Neuron (in vitro differentiated cells): Measurements from ENCODE around the gene STK33.

ENCODE experiments used
- H2AFZ ChIP-seq: one replicate; pipeline ENCODE4 v1.6.1; 2013; ENCODE audit warnings: low read depth, mild to moderate bottlenecking, inconsistent platforms, low read length, moderate library complexity
- H3K27me3 ChIP-seq: one replicate; pipeline ENCODE4 v1.6.1; 2013; ENCODE audit warnings: low read length; ENCODE audit not compliant: insufficient read depth
- H3K36me3 ChIP-seq: one replicate; pipeline ENCODE4 v1.6.1; 2013; ENCODE audit warnings: low read length; ENCODE audit not compliant: insufficient read depth
- H3K4me1 ChIP-seq: one replicate; pipeline ENCODE4 v1.6.1; 2013; ENCODE audit warnings: low read length; ENCODE audit not compliant: insufficient read depth
- H3K4me3 ChIP-seq: 2 replicates; pipeline ENCODE4 v1.5.1; 2013; ENCODE audit warnings: mild to moderate bottlenecking, low read length, moderate library complexity
- H3K9me3 ChIP-seq: one replicate; pipeline ENCODE4 v1.6.1; 2013; ENCODE audit warnings: low read length

The STK33 gene

DNA sequence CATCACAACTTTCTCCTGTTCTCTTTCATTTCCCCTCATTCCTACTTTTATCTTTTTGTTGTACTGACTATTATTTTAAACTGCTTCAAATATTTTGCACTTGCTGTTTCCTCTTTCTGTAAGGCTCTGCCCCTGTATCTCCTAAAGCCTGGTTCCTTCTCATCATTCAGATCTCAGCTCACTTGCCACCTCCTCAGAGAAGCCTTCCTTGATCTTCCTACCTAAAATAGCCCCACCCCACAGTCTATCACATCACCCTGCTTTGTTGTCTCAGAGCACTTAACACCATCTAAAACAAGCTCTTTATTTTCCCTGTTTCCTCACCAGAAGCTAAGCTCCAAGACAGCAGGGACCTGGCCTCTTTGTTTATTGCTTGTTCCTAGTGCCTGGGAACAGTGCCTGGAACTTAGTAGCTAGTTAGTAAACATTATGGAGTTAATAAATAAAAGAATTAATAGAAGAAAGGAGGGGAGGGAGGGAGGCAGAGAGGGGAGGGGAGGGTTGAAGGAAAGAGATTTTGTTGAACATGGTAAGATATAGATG lies 2.5 kb upstream of the STK33 start:
- Histone ChIP-seq H3K36me3 (no peaks in the 10 kb centered on the region), H2AFZ (no peak overlapping the region), H3K9me3 (no peaks in the 10 kb centered on the region), H3K4me3 (no peak overlapping the region), H3K4me1 (peaks cover 12% of the 10 kb centered on the region), H3K27me3 (no peaks in the 10 kb centered on the region)

DNA sequence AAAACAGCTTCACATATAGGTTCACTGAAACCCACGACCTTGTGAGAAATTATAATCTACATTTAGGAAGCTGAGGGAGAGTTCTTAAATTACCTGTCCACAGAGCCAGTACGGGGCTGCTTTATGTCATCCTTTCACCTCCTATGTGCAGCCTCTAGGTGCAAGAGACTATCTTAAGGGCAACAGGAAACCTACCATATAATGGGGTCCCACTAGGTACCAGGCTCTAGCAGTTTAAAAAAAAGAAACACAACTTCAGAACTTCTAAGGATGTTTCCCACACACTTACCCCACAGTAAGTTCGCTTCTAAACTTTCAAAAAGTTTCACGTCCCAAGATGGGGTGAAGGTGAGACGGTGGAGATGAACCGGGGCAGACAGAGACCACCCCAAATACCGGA lies 573 bp downstream of the STK33 start:
- Histone ChIP-seq H3K4me3 (peak overlapping the region; percentile 78), H3K27me3 (no peaks in the 10 kb centered on the region), H3K9me3 (no peaks in the 10 kb centered on the region), H3K36me3 (no peaks in the 10 kb centered on the region), H2AFZ (peak overlapping the region; percentile 88), H3K4me1 (peaks cover 12% of the 10 kb centered on the region)

DNA sequence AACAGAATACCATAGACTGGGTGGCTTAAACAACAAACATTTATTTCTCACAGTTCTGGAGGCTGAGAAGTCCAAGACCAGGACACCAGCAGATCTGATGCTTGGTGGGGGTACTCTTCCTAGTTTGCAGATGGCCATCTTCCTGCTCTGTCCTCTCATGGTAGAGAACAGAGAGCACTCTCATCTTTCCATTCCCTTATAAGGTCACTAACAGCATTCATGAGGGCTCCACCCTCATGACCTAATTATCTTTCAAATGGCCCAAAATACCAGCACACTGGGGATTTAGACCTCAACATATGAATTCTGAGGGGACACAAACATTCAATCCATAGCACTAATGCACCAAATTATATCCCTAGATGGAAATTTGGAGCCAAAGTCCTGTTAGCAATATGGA lies 6.1 kb downstream of the STK33 start:
- Histone ChIP-seq H3K4me1 (peaks cover under 1% of the 10 kb centered on the region), H3K4me3 (no peak overlapping the region), H2AFZ (no peak overlapping the region), H3K27me3 (no peaks in the 10 kb centered on the region), H3K9me3 (no peaks in the 10 kb centered on the region), H3K36me3 (no peaks in the 10 kb centered on the region)

DNA sequence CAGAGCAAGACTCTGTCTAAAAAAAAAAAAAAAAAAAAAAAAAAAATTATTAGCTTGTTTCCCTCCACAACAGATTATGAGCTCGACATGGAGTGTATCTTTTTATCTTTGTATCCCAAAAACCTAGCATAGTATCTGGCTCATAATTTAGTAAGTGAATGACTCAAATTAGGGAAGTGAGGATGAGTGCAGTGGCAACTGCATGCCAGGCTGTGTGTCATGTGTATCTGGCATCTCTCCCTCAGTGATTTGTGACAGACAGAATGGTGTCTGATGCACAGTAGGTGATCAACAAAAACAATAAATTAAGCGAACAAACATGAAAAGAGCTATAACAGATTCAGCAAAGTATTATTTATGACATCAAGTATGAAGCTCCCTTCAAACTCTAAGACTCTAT lies 7.2 kb downstream of the STK33 start:
- Histone ChIP-seq H3K4me1 (no peaks in the 10 kb centered on the region), H3K27me3 (no peaks in the 10 kb centered on the region), H3K9me3 (no peaks in the 10 kb centered on the region), H3K36me3 (no peaks in the 10 kb centered on the region), H2AFZ (no peak overlapping the region), H3K4me3 (no peak overlapping the region)

DNA sequence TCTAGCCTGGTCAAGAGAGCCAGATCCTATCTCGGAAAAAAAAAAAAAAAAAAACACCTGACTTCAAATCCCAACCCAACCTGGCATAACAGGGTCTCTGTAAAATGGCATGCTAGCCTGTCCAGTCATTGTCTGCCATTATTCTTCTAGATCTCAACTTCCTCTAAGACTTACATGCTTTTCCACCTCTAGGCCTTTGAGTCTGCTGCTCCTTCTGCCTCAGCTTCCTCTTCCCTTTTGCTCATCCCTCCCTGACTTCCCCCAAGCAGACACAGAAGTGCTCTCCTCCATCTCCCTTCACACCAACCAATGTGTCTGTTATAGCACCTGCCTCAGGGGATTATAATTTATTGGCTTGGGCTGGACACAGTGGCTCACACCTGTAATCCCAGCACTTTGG lies 7.8 kb downstream of the STK33 start:
- H3K4me3 ChIP-seq, result no peak overlapping the region
- H3K27me3 ChIP-seq, result no peaks in the 10 kb centered on the region
- no peak overlapping the region for H2AFZ ChIP-seq
- no peaks in the 10 kb centered on the region for H3K36me3 ChIP-seq
- no peaks in the 10 kb centered on the region for H3K9me3 ChIP-seq
- H3K4me1 ChIP-seq, result no peaks in the 10 kb centered on the region

DNA sequence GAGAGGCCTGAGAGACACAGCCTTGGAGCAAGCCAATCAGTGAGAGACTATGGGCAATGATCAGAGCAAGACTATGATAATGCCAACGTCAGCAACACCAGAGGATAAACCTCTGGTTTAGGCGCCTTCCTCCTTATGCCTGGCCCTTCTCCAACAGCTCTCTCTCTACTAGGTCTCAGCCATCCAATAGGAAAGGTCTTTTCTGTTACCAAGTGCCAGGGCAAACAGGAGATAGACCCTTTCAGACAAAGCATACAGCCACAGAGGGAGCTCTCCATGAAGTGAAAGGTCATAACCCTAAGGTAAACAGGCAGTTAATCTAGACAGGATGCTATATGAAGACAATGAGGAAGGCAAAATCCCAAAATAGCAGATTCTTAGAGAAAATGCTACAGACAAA lies 9.5 kb downstream of the STK33 start:
- no peak overlapping the region for H3K4me3 ChIP-seq
- H3K4me1 ChIP-seq, result no peaks in the 10 kb centered on the region
- no peaks in the 10 kb centered on the region for H3K9me3 ChIP-seq
- H2AFZ ChIP-seq, result no peak overlapping the region
- H3K27me3 ChIP-seq, result no peaks in the 10 kb centered on the region
- no peaks in the 10 kb centered on the region for H3K36me3 ChIP-seq

DNA sequence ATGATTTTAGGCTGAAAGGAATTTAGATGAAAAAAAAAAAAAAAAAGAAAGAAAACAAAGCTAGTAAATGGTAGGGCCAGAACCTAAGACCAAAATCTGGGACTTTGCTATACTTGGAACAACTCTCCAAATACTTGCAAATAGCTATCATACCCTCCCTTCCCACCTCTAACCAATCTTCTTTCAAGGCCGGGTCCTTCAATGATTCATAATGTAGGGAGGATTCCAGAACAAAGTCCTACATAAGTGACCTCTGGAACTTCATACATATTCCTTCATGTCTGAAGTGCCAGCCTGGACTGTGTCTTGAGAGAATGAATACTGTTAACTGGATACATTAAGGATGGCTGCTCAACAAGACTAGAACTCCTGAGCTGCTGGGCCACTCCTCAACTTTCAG lies 9.9 kb downstream of the STK33 start:
- H3K4me1 ChIP-seq, result no peaks in the 10 kb centered on the region
- no peaks in the 10 kb centered on the region for H3K36me3 ChIP-seq
- H3K4me3 ChIP-seq, result no peak overlapping the region
- no peak overlapping the region for H2AFZ ChIP-seq
- H3K27me3 ChIP-seq, result no peaks in the 10 kb centered on the region
- no peaks in the 10 kb centered on the region for H3K9me3 ChIP-seq

DNA sequence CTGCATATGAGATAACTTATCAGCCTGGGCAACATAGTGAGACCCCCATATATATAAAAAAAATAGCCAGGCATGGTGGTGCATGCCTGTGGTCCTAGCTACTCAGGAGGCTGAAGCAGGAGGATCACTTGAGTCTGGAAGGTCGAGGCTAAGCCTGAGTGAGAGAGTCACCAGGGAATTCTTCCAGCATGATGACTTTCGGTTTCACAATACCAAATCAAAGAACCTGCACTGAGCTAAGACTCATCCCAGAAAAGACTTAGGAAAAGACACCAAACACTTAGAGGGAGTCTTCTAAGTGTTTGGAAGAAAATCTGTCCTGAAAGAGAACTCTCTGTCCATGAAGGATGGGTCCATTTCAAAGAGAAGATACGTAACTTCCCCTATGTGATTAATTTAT lies 12.7 kb downstream of the STK33 start:
- H3K27me3 ChIP-seq, result no peaks in the 10 kb centered on the region
- no peak overlapping the region for H3K4me3 ChIP-seq
- no peaks in the 10 kb centered on the region for H3K36me3 ChIP-seq
- no peaks in the 10 kb centered on the region for H3K4me1 ChIP-seq
- no peaks in the 10 kb centered on the region for H3K9me3 ChIP-seq
- H2AFZ ChIP-seq, result no peak overlapping the region

DNA sequence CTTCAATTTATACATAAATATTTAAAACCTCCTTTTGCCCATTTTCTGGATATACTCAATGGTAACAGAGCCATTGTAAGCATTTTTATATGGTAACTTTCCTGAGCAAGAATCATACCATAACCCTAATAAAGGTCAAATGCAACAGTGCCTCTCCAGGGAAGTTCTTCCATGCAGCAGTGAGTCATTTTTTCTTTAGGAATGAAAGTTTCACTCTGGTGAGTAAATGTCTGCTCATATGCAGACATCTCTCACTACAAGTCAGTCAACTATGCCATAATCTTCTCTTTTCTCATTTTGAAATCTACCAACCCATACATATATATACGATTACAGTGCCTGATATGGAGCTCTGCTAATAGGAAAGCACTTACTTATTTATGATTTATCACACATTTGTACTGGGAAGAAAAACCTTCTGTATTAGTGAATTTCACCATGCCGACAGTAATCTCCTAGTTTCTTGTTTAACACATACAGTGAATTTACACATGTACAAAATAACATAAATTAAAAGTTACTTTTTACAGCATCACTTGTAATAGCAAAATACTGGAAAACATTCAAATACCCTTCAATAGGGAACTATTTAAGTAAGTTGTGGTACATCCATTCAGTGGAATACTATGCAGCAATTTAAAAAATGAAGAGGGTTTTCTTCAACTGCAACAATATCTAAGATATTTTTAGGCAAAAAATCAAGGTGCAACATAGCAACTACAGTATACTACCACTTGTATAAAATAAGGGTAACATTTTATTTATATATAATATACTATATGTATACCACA lies 16.0 kb downstream of the STK33 start:
- no peaks in the 10 kb centered on the region for H3K4me1 ChIP-seq
- H2AFZ ChIP-seq, result no peak overlapping the region
- H3K4me3 ChIP-seq, result no peak overlapping the region
- no peaks in the 10 kb centered on the region for H3K9me3 ChIP-seq
- no peaks in the 10 kb centered on the region for H3K27me3 ChIP-seq
- no peaks in the 10 kb centered on the region for H3K36me3 ChIP-seq

DNA sequence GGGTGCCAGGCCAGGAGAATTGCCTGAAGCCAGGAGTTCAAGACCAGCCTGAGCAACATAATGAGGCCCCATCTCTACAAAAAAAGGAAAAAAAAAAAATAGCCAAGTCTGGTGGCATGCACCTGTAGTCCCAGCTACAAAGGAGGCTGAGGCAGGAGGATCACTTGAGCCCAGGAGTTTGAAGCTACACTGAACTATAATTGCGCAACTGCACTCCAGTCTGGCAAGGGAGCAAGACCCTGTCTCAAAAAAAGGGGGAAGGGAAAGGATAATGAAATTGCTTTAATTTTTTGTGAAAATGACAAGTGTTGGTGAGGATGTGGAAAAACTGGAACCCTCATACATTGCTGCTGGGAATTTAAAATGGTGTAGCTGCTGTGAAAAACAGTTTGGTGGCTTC lies 19.2 kb downstream of the STK33 start:
- H3K4me3 ChIP-seq, result no peak overlapping the region
- no peaks in the 10 kb centered on the region for H3K9me3 ChIP-seq
- no peaks in the 10 kb centered on the region for H3K36me3 ChIP-seq
- H3K4me1 ChIP-seq, result no peaks in the 10 kb centered on the region
- no peaks in the 10 kb centered on the region for H3K27me3 ChIP-seq
- H2AFZ ChIP-seq, result no peak overlapping the region

DNA sequence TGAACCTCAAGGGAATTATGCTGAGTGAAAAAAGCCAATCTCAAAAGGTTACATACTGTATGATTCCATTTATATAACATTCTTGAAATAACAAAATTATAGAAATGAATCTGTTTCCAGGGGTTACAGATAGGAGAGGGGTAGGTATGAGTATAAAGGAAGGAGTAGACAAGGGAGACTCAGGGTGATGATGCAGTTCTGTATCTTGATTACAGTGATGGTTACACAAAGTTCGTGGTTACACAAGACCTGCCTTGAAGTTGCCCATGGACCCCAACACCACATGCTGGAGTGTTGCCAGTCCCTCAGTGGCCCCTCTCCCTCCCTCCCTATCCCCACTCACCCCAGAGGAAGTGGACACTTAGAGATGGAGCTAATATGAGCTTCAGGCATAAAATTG lies 20.3 kb downstream of the STK33 start:
- Histone ChIP-seq H3K9me3 (no peaks in the 10 kb centered on the region), H3K36me3 (no peaks in the 10 kb centered on the region), H3K4me3 (no peak overlapping the region), H3K4me1 (no peaks in the 10 kb centered on the region), H3K27me3 (no peaks in the 10 kb centered on the region), H2AFZ (no peak overlapping the region)

DNA sequence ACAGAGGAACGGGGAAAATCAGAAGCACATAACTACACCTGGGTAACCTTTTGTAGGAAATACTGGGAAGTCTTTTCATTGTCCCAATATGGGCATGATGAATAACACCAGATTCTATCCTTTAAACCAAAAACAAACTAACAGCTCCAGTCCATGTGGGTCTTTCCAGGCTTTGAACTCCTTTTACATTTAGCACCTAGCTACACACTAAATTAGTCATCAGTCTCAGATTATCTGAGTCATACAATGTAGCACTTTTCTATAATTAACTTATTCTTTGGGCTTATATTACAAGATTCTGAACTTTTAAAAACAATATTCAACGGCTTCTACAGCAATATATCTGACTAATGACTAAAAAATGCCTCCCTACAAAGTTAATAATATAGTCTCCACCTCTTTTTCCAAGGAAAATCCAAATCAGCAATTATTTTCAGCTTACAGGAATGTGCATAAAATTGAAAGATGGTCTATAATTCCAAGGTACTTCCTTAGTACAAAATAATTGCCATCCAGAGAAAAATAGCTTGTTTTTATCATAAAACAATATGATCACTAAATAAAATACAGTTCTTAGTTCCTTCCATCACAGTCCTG lies 26.3 kb downstream of the STK33 start:
- no peaks in the 10 kb centered on the region for H3K9me3 ChIP-seq
- H2AFZ ChIP-seq, result no peak overlapping the region
- no peaks in the 10 kb centered on the region for H3K27me3 ChIP-seq
- no peak overlapping the region for H3K4me3 ChIP-seq
- H3K4me1 ChIP-seq, result no peaks in the 10 kb centered on the region
- H3K36me3 ChIP-seq, result no peaks in the 10 kb centered on the region

DNA sequence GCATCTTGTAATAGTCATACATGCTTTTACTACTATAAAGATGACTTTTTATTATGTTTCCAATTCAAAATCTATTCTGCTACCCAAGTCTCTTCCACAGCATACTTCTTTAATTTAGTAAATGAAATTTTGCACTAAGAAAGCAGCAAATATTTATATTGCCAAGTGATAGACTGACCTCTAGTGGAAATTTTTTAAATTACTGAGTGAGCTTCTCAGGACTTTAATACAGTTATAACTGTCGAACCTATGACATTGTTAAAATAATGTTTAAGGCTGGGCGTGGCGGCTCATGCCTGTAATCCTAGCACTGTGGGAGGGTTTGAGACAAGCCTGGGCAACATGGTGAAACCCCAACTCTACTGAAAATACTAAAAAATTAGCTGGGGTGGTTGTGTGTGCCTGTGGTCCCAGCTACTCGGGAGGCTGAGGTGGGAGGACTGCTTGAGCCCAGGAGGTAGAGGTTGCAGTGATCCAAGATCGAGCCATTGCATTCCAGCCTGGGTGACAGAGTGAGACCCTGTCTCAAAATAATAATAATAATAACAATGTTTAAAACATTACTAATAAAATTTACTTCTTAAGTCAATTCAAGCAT lies 27.3 kb downstream of the STK33 start:
- Histone ChIP-seq H2AFZ (no peak overlapping the region), H3K4me1 (no peaks in the 10 kb centered on the region), H3K27me3 (no peaks in the 10 kb centered on the region), H3K9me3 (peaks cover 1% of the 10 kb centered on the region), H3K36me3 (no peaks in the 10 kb centered on the region), H3K4me3 (no peak overlapping the region)
